WTC11 (cell line): ENCODE results near the gene TNFSF11. TPM values are rescaled to one million over a fixed set of nuclear protein-coding genes. Genes with fewer than 3 reads are reported as not detected.

Experiments used
- AR ChIP-seq: fragments of 250-450 bp; sonication (Bioruptor Pico); IDR thresholded peaks from 2 replicates; pipeline ENCODE4 v1.9.0; 2021; ENCODE audit warnings: mild to moderate bottlenecking
- CREB1 ChIP-seq: sonication (generic); formaldehyde crosslinking; IDR thresholded peaks from 2 replicates; pipeline ENCODE4 v1.8.0; 2023; ENCODE audit warnings: mild to moderate bottlenecking, missing genetic modification reagents
- CREM ChIP-seq: sonication (generic); formaldehyde crosslinking; IDR thresholded peaks from 2 replicates; pipeline ENCODE4 v1.8.1; 2022; ENCODE audit warnings: mild to moderate bottlenecking, missing genetic modification reagents, moderate library complexity
- ETV6 ChIP-seq: sonication (generic); formaldehyde crosslinking; IDR thresholded peaks from 2 replicates; pipeline ENCODE4 v1.8.1; 2022; ENCODE audit warnings: mild to moderate bottlenecking, missing genetic modification reagents
- FOXK1 ChIP-seq: sonication (generic); formaldehyde crosslinking; IDR thresholded peaks from 2 replicates; pipeline ENCODE4 v1.8.0; 2022; ENCODE audit warnings: mild to moderate bottlenecking, moderate library complexity, missing genetic modification reagents
- HMGA2 ChIP-seq: fragments of 250-450 bp; sonication (Bioruptor Pico); IDR thresholded peaks from 2 replicates; pipeline ENCODE4 v1.4.0; 2021; ENCODE audit warnings: mild to moderate bottlenecking, moderate library complexity
- HMGXB4 ChIP-seq: sonication (generic); formaldehyde crosslinking; IDR thresholded peaks from 2 replicates; pipeline ENCODE4 v1.8.1; 2023; ENCODE audit warnings: mild to moderate bottlenecking, moderate library complexity, missing genetic modification reagents
- IRF2 ChIP-seq: sonication (generic); formaldehyde crosslinking; IDR thresholded peaks from 2 replicates; pipeline ENCODE4 v1.8.0; 2022; ENCODE audit warnings: low read depth, missing genetic modification reagents, borderline replicate concordance
- JUN ChIP-seq: sonication (generic); formaldehyde crosslinking; IDR thresholded peaks from 2 replicates; pipeline ENCODE4 v1.8.0; 2023; ENCODE audit warnings: mild to moderate bottlenecking, missing genetic modification reagents
- KAT7 ChIP-seq: sonication (generic); formaldehyde crosslinking; IDR thresholded peaks from 2 replicates; pipeline ENCODE4 v1.8.1; 2023; ENCODE audit warnings: missing genetic modification reagents, mild to moderate bottlenecking, borderline replicate concordance
- NFE2L1 ChIP-seq: sonication (generic); formaldehyde crosslinking; IDR thresholded peaks from 2 replicates; pipeline ENCODE4 v1.8.1; 2023; ENCODE audit warnings: missing genetic modification reagents
- NFYB ChIP-seq: sonication (generic); formaldehyde crosslinking; conservative IDR thresholded peaks from 2 replicates; pipeline ENCODE4 v1.8.0; 2022; ENCODE audit warnings: low read depth, missing genetic modification reagents
- OVOL2 ChIP-seq: fragments of 250-450 bp; sonication (Bioruptor Pico); IDR thresholded peaks from 2 replicates; pipeline ENCODE4 v1.9.0; 2021; ENCODE audit warnings: mild to moderate bottlenecking, borderline replicate concordance
- RORB ChIP-seq: fragments of 250-450 bp; sonication (Bioruptor Pico); IDR thresholded peaks from 2 replicates; pipeline ENCODE4 v1.9.0; 2021; ENCODE audit warnings: mild to moderate bottlenecking
- SOX15 ChIP-seq: fragments of 250-450 bp; sonication (Bioruptor Pico); IDR thresholded peaks from 2 replicates; pipeline ENCODE4 v1.9.0; 2021; ENCODE audit warnings: mild to moderate bottlenecking
- SP1 ChIP-seq: sonication (generic); formaldehyde crosslinking; conservative IDR thresholded peaks from 2 replicates; pipeline ENCODE4 v1.8.1; 2022; ENCODE audit warnings: missing genetic modification reagents
- TP53 ChIP-seq: sonication (generic); formaldehyde crosslinking; IDR thresholded peaks from 2 replicates; pipeline ENCODE4 v1.8.1; 2023; ENCODE audit warnings: mild to moderate bottlenecking, missing genetic modification reagents
- ZBTB43 ChIP-seq: sonication (generic); formaldehyde crosslinking; IDR thresholded peaks from 2 replicates; pipeline ENCODE4 v1.8.1; 2023; ENCODE audit warnings: mild to moderate bottlenecking, missing genetic modification reagents
- ZNF121 ChIP-seq: sonication (generic); formaldehyde crosslinking; IDR thresholded peaks from 2 replicates; pipeline ENCODE4 v1.8.0; 2023; ENCODE audit warnings: missing genetic modification reagents
- ZNF671 ChIP-seq: fragments of 250-450 bp; sonication (Bioruptor Pico); IDR thresholded peaks from 2 replicates; pipeline ENCODE4 v1.8.0; 2021; ENCODE audit warnings: mild to moderate bottlenecking
- ZSCAN18 ChIP-seq: fragments of 250-450 bp; sonication (Bioruptor Pico); IDR thresholded peaks from 2 replicates; pipeline ENCODE4 v2.1.2; 2022; ENCODE audit warnings: mild to moderate bottlenecking, moderate library complexity
- total RNA-seq: library from RNA; stranded (reverse); gene quantifications from 3 replicates; pipeline ENCODE4 v1.2.3, GENCODE V29; 2021
- TF ChIP-seq, protein P1 (sequence below): sonication (generic); formaldehyde crosslinking; IDR thresholded peaks from 2 replicates; pipeline ENCODE4 v1.8.0; 2022; ENCODE audit warnings: mild to moderate bottlenecking, missing genetic modification reagents
- TF ChIP-seq, protein P2 (sequence below): sonication (generic); formaldehyde crosslinking; IDR thresholded peaks from 2 replicates; pipeline ENCODE4 v1.8.0; 2023; ENCODE audit warnings: mild to moderate bottlenecking, missing genetic modification reagents
- TF ChIP-seq, protein P3 (sequence below): sonication (generic); formaldehyde crosslinking; IDR thresholded peaks from 2 replicates; pipeline ENCODE4 v1.8.0; 2022; ENCODE audit warnings: mild to moderate bottlenecking, missing genetic modification reagents
- TF ChIP-seq, protein P4 (sequence below): sonication (generic); formaldehyde crosslinking; IDR thresholded peaks from 2 replicates; pipeline ENCODE4 v1.8.1; 2022; ENCODE audit warnings: mild to moderate bottlenecking, moderate library complexity, missing genetic modification reagents
- TF ChIP-seq, protein P5 (sequence below): fragments of 250-450 bp; sonication (Bioruptor Pico); IDR thresholded peaks from 2 replicates; pipeline ENCODE4 v1.9.0; 2021; ENCODE audit warnings: moderate library complexity, mild to moderate bottlenecking, inconsistent platforms, borderline replicate concordance

TNFSF11 gene
- total RNA-seq, 1 experiment from 2014 or later, result 6.1 TPM

DNA sequence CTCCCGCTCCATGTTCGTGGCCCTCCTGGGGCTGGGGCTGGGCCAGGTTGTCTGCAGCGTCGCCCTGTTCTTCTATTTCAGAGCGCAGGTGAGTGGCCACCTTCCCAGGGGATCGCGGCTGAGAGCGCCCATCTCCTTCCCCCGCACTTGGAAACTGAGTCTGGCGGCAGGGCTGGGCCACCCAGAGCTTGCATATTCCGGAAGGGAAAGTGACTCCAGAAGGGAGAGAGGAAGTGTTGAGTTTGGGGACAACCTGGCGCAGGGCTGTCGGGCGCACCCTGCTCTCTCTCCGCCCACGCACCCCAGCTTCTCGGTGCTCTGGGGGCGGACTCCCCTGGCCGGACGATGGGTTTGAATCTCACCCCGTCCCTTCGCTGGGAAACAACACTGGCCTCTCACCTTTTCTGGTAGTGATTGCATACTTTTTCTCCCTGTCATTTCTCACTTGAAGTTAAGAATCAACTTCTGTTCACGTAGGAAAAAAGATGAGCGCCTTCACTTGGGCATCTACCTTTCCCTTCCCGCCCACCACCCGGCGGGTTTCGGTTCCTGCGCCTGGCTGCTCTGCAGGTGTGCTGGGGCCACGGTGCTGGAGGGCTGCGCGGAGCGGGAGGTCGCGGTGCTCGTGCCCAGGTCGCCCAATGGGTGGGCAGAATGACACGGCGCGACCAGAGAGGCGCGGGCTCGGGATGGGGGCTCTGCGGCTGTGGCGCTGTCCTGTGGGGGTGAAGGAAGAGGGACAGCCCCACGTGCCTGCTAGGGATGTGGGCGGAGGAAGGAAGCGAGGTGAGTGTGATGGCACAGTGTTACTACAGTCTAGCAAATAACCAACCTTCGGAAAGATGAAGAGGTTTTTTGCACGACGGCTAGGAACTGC lies 721 bp downstream of the TNFSF11 start (continued):
- TF ChIP-seq ZSCAN18 (no peak), NFE2L1 (CRISPR knock-in tag) (0 out of 2 replicates have a peak, but pooled peaks have one; percentile 19), OVOL2 (CRISPR knock-in tag) (no peak), KAT7 (CRISPR knock-in tag) (0 out of 2 replicates have a peak, but pooled peaks have one; percentile 68), AR (CRISPR knock-in tag) (no peak), ZNF671 (CRISPR knock-in tag) (no peak), CREM (no peak), CREB1 (CRISPR knock-in tag) (no peak), ETV6 (CRISPR knock-in tag) (peak; percentile 8; the same call in 1 of the 2 replicates), HMGA2 (no peak), ZBTB43 (CRISPR knock-in tag) (no peak), TP53 (CRISPR knock-in tag) (no peak), FOXK1 (CRISPR knock-in tag) (no peak), ZNF121 (CRISPR knock-in tag) (no peak), JUN (CRISPR knock-in tag) (0 out of 2 replicates have a peak, but pooled peaks have one; percentile 25), NFYB (CRISPR knock-in tag) (no peak), SP1 (CRISPR knock-in tag) (no peak), SOX15 (CRISPR knock-in tag) (no peak), IRF2 (no peak), RORB (CRISPR knock-in tag) (no peak), HMGXB4 (CRISPR knock-in tag) (peak; percentile 26; the same call in 1 of the 2 replicates)
- TF ChIP-seq, protein P1, sequence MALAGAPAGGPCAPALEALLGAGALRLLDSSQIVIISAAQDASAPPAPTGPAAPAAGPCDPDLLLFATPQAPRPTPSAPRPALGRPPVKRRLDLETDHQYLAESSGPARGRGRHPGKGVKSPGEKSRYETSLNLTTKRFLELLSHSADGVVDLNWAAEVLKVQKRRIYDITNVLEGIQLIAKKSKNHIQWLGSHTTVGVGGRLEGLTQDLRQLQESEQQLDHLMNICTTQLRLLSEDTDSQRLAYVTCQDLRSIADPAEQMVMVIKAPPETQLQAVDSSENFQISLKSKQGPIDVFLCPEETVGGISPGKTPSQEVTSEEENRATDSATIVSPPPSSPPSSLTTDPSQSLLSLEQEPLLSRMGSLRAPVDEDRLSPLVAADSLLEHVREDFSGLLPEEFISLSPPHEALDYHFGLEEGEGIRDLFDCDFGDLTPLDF (CRISPR knock-in tag), result 0 out of 2 replicates have a peak, but pooled peaks have one; percentile 29
- TF ChIP-seq, protein P2, sequence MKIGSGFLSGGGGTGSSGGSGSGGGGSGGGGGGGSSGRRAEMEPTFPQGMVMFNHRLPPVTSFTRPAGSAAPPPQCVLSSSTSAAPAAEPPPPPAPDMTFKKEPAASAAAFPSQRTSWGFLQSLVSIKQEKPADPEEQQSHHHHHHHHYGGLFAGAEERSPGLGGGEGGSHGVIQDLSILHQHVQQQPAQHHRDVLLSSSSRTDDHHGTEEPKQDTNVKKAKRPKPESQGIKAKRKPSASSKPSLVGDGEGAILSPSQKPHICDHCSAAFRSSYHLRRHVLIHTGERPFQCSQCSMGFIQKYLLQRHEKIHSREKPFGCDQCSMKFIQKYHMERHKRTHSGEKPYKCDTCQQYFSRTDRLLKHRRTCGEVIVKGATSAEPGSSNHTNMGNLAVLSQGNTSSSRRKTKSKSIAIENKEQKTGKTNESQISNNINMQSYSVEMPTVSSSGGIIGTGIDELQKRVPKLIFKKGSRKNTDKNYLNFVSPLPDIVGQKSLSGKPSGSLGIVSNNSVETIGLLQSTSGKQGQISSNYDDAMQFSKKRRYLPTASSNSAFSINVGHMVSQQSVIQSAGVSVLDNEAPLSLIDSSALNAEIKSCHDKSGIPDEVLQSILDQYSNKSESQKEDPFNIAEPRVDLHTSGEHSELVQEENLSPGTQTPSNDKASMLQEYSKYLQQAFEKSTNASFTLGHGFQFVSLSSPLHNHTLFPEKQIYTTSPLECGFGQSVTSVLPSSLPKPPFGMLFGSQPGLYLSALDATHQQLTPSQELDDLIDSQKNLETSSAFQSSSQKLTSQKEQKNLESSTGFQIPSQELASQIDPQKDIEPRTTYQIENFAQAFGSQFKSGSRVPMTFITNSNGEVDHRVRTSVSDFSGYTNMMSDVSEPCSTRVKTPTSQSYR (CRISPR knock-in tag), result no peak
- TF ChIP-seq, protein P3, sequence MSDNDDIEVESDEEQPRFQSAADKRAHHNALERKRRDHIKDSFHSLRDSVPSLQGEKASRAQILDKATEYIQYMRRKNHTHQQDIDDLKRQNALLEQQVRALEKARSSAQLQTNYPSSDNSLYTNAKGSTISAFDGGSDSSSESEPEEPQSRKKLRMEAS (CRISPR knock-in tag), result peak; percentile 88
- TF ChIP-seq, protein P4, sequence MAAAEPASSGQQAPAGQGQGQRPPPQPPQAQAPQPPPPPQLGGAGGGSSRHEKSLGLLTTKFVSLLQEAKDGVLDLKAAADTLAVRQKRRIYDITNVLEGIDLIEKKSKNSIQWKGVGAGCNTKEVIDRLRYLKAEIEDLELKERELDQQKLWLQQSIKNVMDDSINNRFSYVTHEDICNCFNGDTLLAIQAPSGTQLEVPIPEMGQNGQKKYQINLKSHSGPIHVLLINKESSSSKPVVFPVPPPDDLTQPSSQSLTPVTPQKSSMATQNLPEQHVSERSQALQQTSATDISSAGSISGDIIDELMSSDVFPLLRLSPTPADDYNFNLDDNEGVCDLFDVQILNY (CRISPR knock-in tag), result no peak
- TF ChIP-seq, protein P5, sequence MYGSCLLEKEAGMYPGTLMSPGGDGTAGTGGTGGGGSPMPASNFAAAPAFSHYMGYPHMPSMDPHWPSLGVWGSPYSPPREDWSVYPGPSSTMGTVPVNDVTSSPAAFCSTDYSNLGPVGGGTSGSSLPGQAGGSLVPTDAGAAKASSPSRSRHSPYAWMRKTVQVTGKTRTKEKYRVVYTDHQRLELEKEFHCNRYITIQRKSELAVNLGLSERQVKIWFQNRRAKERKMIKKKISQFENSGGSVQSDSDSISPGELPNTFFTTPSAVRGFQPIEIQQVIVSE (CRISPR knock-in tag), result no peak
